CD1c-positive myeloid dendritic cell (primary cell): ENCODE results near the gene TCEA2.

ENCODE experiments used
- DNase-seq: peaks from one replicate; pipeline ENCODE4 v3.0.0-alpha.2; 2016; ENCODE audit errors: extremely low spot score

TCEA2 gene

GRCh38 chr20:64035933-64036345 is 27.1 kb upstream of the TCEA2 start, which contains the start of gene C20orf204:
C20orf204 (plus strand) TSS chr20:64036182; CDS start chr20:64036324, 142 bp downstream.
- no peak for DNase-seq

DNA sequence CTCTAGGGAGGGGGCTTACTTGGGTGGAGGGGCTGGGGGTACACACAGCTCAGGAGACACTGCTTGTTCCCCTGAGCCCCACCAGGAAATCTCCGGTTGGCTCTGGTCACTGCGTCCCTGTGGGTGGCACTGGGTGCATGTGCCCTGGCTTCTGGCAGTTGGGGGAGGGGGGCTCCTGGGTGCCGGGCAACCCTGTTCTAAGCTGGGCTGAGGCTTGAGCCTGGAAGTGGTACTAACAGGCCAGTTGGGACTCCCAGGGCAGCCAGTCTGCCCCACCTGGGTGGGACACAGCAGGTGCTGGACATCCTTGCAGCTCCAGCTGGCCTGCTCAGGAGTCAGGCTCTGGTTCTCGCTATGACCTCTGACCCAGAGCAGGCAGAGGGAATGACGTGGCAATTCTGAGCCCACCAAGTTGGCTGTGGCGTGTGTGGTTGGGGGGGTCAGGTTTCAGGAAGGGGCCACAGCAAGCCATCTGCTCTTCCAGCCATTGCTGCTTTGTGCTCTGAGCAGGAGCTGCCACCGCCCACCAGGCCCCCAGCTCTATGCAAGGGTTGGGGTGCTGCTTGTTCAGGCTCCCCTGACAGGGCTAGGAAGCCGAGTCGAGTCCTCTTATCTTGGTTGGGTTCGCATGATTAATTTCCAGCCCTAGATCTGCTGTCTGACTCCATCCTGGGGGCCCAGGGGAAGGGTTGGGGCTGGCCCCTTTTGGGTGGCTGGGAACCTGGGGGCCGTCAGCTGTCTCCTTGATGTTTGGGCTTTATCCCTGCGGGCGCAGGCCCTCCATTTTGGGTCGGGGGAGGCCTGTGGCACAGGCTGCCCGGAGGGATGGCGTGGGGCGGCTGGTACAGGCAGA is 26.4 kb upstream of the TCEA2 start:
- DNase-seq: no peak

DNA sequence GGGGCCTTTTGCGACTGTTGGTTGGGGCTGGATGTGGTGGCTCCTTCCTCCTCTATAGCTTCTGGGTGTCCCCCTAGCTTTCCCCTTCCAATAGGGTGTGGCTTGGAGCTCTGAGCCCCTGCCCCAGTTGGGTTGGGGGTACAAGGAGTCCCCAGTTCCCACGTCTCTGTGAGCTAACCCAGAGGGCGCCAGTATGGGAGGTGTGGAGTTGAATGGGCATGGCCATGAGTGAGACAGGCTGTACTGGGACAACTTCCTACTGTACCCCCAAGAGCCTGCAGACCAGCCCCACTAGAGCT is 25.9 kb upstream of the TCEA2 start:
- DNase-seq: no peak

- no peak for DNase-seq
Observed at GRCh38 chr20:64037498-64038213, 25.3 kb upstream of the TCEA2 start.

- no peak for DNase-seq
Observed at GRCh38 chr20:64038224-64038564, 24.8 kb upstream of the TCEA2 start.

- DNase-seq: peak; percentile 73
Observed at GRCh38 chr20:64038565-64039292, 24.3 kb upstream of the TCEA2 start.

DNA sequence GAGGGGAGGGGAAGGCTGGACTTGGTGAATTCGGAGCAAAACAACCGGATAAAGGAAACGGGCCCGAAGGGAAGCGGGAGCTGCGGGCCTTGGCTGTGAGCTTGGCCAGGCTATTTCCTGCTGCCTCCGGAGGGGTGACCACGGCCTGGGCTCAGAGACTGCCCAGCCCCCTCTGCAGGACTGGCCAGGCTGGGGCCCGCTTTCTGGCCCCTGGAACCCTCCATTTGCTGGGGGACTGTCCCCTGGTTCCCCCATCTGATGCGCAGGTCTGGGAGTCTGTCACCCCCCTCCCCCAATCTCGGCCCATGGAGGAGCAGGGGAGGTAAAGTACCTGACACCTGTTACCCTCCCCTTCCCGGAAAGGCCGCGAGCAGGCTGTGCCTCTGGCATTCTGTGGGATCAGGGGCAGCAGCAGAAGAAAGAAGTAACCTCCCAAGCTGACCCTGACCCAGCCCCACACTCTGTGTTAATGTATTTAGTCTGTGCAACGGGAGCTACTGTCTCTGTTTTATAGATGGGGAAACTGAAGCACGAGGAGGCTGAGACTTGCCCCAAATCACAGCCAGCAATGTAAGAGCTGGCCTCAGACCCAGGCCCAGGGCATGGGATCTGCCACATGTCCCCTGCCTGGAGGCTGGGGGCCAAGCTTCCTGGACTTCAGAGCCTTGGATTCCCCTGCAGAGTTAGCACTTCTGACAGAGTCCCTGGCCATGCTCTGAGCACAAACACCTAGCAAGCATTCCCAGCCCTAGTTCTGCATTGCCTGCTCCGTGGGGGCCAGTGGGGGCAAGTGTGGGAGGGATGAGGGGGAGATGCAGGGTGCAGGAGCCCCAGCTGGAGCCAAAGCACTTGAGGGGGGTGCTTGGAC is 23.5 kb upstream of the TCEA2 start:
- DNase-seq: no peak

DNA sequence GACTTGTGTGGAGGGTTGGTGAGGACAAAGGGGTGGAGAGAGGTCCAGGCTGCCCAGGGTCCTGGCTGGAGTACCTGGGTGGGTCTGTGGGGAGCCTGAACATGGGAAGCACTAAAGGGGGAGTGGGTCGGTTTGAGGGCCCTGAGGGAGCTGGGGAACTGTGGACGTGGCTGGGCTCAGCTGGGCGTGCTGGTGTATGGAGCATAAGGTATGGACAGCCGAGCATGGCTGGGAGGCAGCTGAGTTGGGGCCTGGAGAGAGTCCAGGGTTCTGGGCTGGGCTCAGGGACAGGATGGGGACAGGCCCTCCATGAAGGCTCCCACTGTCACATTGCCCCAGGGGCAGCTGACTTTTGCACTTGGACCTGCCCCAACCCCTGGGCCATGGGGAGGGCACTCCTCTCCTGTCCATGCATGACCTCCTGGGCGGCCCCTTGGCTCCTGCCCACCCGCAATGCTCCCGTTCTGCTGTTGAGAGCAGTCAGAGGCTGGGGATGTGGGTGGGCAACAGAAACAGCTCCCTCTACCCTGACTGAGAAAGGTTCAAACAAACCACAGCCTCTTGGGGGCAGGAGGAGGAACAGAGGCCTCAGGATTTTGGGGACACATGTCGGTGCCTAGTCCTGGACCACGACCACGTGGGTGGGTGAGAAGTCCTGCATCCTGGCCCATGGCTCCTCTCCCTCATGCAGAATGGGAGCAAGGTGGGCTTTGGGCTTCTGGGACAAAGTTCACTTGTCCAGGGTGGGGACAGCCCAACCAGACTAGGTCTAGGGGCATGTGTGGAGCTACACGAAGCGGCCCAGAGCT is 22.6 kb upstream of the TCEA2 start:
- no peak for DNase-seq

GRCh38 chr20:64041040-64041780 is 21.8 kb upstream of the TCEA2 start:
- DNase-seq: no peak

DNA sequence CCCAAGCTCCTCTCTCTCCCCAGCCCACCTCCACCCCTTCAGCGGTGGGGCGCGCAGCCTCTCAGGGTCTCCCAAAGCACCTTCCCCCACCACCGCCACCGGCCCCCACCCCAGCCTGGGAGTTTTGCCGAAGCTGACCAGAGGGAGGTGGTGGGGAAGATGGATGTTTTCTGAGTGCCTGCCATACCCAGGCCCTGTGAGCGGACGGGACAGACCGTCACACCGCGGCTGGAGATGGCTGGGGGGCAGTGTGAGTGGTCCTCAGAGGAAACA is 21.3 kb upstream of the TCEA2 start:
- no peak for DNase-seq

GRCh38 chr20:64042054-64042781 is 20.8 kb upstream of the TCEA2 start:
- peak; percentile 24 for DNase-seq

- no peak for DNase-seq
Observed at GRCh38 chr20:64043768-64044167, 19.2 kb upstream of the TCEA2 start.

- no peak for DNase-seq
Observed at GRCh38 chr20:64044484-64045247, 18.3 kb upstream of the TCEA2 start.

DNA sequence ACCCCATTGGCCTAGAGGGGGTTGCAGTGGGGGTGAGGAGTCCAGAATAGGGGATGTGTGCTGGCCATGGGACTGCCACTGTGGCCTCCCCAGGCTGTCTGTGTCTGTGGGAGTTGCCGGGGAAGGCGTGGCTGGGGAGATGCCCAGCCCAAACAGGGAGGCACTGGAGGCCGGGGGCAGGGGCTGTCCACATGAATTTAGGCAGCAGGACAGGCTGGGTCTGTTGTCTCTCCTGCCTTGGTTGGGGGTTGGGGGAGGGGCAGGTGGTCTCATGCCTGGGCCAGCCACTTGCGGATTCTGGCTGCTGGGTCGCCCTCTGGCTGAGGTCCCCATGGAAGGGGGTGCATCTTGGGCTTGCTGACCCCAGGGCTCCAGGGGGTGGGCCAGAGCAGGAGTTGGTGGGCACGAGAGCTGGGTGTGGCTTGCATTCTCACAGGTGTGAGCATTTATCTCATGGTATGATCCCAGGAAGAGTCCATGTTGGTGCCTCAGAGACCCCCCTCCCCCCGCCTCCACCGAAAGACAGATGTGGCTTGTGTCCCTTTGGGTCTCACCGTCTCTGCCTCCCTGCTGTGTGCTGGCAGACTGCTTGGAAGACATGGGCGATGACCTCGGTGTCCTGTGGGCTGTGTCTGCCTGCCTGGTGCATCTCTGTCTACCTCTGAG is 17.5 kb upstream of the TCEA2 start:
- DNase-seq: no peak

DNA sequence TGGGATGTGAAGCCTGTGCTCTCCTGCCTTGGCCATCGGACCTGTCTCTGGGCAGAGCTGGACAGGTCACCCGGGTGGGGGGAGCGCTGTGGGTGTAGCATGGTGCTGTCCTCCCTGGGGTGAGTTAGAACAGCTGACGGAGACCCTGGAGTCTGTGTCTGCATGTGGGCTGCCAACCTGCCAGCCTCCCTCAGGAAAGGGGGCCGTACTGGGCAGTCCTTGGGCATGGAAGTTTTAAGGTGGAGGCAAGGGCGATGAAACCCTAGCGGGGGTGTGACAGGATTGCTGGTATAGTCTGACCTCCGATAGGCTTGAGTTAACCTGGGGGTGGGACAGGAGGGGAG is 16.0 kb upstream of the TCEA2 start:
- DNase-seq: no peak

DNA sequence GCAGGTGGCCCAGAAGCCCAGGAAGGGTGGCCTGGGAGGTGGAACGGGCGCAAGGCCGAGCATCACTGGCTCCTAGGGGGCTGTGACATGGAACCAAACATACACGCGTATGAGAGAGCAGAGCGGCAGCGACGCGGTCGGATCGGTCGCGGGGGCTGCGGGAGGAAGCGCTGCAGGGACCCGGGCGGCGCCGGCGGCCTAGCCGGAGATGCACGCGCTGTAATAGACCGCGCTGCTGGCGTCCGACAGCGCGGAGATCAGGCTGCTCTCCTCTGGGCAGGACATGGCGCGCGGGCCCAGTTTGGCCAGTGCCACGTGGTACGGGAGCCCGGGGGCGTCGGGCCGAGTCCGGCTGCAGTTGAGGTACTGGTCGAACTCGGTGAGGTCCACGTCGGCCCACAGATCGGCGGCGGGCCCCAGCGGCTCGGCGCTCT is 15.0 kb upstream of the TCEA2 start:
- no peak for DNase-seq

GRCh38 chr20:64048402-64049044 is 14.5 kb upstream of the TCEA2 start:
- DNase-seq: no peak
